ENCODE data around the gene POLR3H. TPM values are rescaled to one million over a fixed set of nuclear protein-coding genes. Genes with fewer than 3 reads are reported as not detected.

POLR3H gene
- total RNA-seq, 1 experiment from 2014 or later, result 53.1 TPM

GRCh38 chr22:41512421-41513194, 31.7 kb downstream of the POLR3H start:
- no peak overlapping the region for H3K4me3 ChIP-seq
- peak; percentile 57 for DNase-seq
- H3K36me3 ChIP-seq, result peaks cover 42% of the 10 kb centered on the region
- H3K27me3 ChIP-seq, result no peaks in the 10 kb centered on the region
- H3K9me3 ChIP-seq, result no peaks in the 10 kb centered on the region

GRCh38 chr22:41511521-41511968, 32.7 kb downstream of the POLR3H start:
- H3K36me3 ChIP-seq, result peaks cover 42% of the 10 kb centered on the region
- no peaks in the 10 kb centered on the region for H3K9me3 ChIP-seq
- H3K4me3 ChIP-seq, result no peak overlapping the region
- DNase-seq, result no peak
- no peaks in the 10 kb centered on the region for H3K27me3 ChIP-seq

- no peaks in the 10 kb centered on the region for H3K27me3 ChIP-seq
- H3K36me3 ChIP-seq, result peaks cover 40% of the 10 kb centered on the region
- DNase-seq, result no peak
- H3K9me3 ChIP-seq, result no peaks in the 10 kb centered on the region
- H3K4me3 ChIP-seq, result no peak overlapping the region
Measured at GRCh38 chr22:41508770-41509170, 35.5 kb downstream of the POLR3H start.

GRCh38 chr22:41507330-41508063, 36.8 kb downstream of the POLR3H start:
- peaks cover 34% of the 10 kb centered on the region for H3K36me3 ChIP-seq
- no peaks in the 10 kb centered on the region for H3K27me3 ChIP-seq
- DNase-seq, result no peak
- no peaks in the 10 kb centered on the region for H3K9me3 ChIP-seq
- no peak overlapping the region for H3K4me3 ChIP-seq

- DNase-seq, result no peak
- Histone ChIP-seq H3K4me3 (no peak overlapping the region), H3K27me3 (no peaks in the 10 kb centered on the region), H3K36me3 (peaks cover 35% of the 10 kb centered on the region), H3K9me3 (no peaks in the 10 kb centered on the region)
Measured at GRCh38 chr22:41505511-41506220, 38.6 kb downstream of the POLR3H start.

- peaks cover 40% of the 10 kb centered on the region for H3K36me3 ChIP-seq
- no peak overlapping the region for H3K4me3 ChIP-seq
- no peak for DNase-seq
- no peaks in the 10 kb centered on the region for H3K9me3 ChIP-seq
- no peaks in the 10 kb centered on the region for H3K27me3 ChIP-seq
Measured at GRCh38 chr22:41504816-41505215, 39.5 kb downstream of the POLR3H start.

- DNase-seq, result no peak
- no peak overlapping the region for H3K4me3 ChIP-seq
- peaks cover 43% of the 10 kb centered on the region for H3K36me3 ChIP-seq
- H3K9me3 ChIP-seq, result no peaks in the 10 kb centered on the region
- H3K27me3 ChIP-seq, result no peaks in the 10 kb centered on the region
Measured at GRCh38 chr22:41504397-41504796, 39.9 kb downstream of the POLR3H start.

GRCh38 chr22:41501209-41501608, 43.1 kb downstream of the POLR3H start:
- no peaks in the 10 kb centered on the region for H3K27me3 ChIP-seq
- no peak overlapping the region for H3K4me3 ChIP-seq
- no peak for DNase-seq
- no peaks in the 10 kb centered on the region for H3K9me3 ChIP-seq
- H3K36me3 ChIP-seq, result peaks cover 34% of the 10 kb centered on the region

GRCh38 chr22:41500303-41500702, 44.0 kb downstream of the POLR3H start:
- Histone ChIP-seq H3K36me3 (peaks cover 39% of the 10 kb centered on the region), H3K9me3 (no peaks in the 10 kb centered on the region)
- DNase-seq, result no peak

GRCh38 chr22:41499624-41500280, 44.5 kb downstream of the POLR3H start:
- DNase-seq, result no peak
- Histone ChIP-seq H3K4me3 (no peak overlapping the region), H3K9me3 (no peaks in the 10 kb centered on the region), H3K27me3 (no peaks in the 10 kb centered on the region), H3K36me3 (peaks cover 45% of the 10 kb centered on the region)

More at GRCh38 chr22:41500303-41500702, 44.0 kb downstream of the POLR3H start:
- no peak overlapping the region for H3K4me3 ChIP-seq
- H3K27me3 ChIP-seq, result no peaks in the 10 kb centered on the region

- no peaks in the 10 kb centered on the region for H3K9me3 ChIP-seq
- no peaks in the 10 kb centered on the region for H3K27me3 ChIP-seq
- DNase-seq, result no peak
- no peak overlapping the region for H3K4me3 ChIP-seq
- peaks cover 44% of the 10 kb centered on the region for H3K36me3 ChIP-seq
Measured at GRCh38 chr22:41498303-41498835, 45.9 kb downstream of the POLR3H start.

GRCh38 chr22:41491374-41492100, 52.7 kb downstream of the POLR3H start:
- no peak overlapping the region for H3K4me3 ChIP-seq
- no peaks in the 10 kb centered on the region for H3K27me3 ChIP-seq
- H3K36me3 ChIP-seq, result peaks cover 23% of the 10 kb centered on the region
- H3K9me3 ChIP-seq, result no peaks in the 10 kb centered on the region
- no peak for DNase-seq

- Histone ChIP-seq H3K4me3 (no peak overlapping the region), H3K9me3 (no peaks in the 10 kb centered on the region), H3K27me3 (no peaks in the 10 kb centered on the region), H3K36me3 (peaks cover 9% of the 10 kb centered on the region; the same call in 1 of the 2 replicates)
- DNase-seq, result no peak
Measured at GRCh38 chr22:41488596-41489385, 55.5 kb downstream of the POLR3H start.

- H3K9me3 ChIP-seq, result no peaks in the 10 kb centered on the region
- H3K27me3 ChIP-seq, result no peaks in the 10 kb centered on the region
- no peak for DNase-seq
- no peak overlapping the region for H3K4me3 ChIP-seq
- 0 out of 2 replicates have a peak, but pooled peaks cover 4% of the 10 kb centered on the region for H3K36me3 ChIP-seq
Measured at GRCh38 chr22:41488076-41488475, 56.2 kb downstream of the POLR3H start.

Data from MG63 (cell line).